Chondrocyte (in vitro differentiated cells): ENCODE data around the gene MBOAT2. TPM values are rescaled to one million over a fixed set of nuclear protein-coding genes. Genes with fewer than 3 reads are reported as not detected.
"Not testable (repeated sequence)": the region's sequence is repeated elsewhere in the genome, so short reads cannot be mapped to it uniquely, and the experiment has no call there.

Experiments used
- DNase-seq: peaks from one replicate; pipeline ENCODE4 v3.0.0; 2021; ENCODE audit warnings: mixed read lengths, low spot score
- H3K27ac Mint-ChIP-seq: one replicate; pipeline ENCODE4 v1.8.0; 2021; ENCODE audit warnings: mild to moderate bottlenecking, moderate library complexity, mixed read lengths; ENCODE audit not compliant: unreplicated experiment
- H3K27me3 Mint-ChIP-seq: 2 replicates; pipeline ENCODE4 v1.8.0; 2021; ENCODE audit warnings: low read depth, mixed read lengths
- H3K36me3 Mint-ChIP-seq: 2 replicates; pipeline ENCODE4 v1.8.0; 2021; ENCODE audit warnings: low read depth, mixed read lengths
- H3K4me1 Mint-ChIP-seq: 2 replicates; pipeline ENCODE4 v1.8.0; 2021; ENCODE audit warnings: low read depth, mild to moderate bottlenecking, mixed read lengths
- H3K4me3 Mint-ChIP-seq: one replicate; pipeline ENCODE4 v1.8.0; 2021; ENCODE audit warnings: mild to moderate bottlenecking, moderate library complexity, mixed read lengths; ENCODE audit not compliant: unreplicated experiment
- H3K9me3 Mint-ChIP-seq: 2 replicates; pipeline ENCODE4 v1.8.0; 2021; ENCODE audit warnings: low read depth, mixed read lengths
- total RNA-seq: library from RNA; stranded (reverse); gene quantifications from 3 replicates; pipeline ENCODE4 v1.2.1, GENCODE V29; 2021
- TF ChIP-seq, protein P1 (sequence below): fragments of 200-600 bp; sonication (generic); IDR thresholded peaks from 2 replicates; pipeline ENCODE4 v1.5.0; 2021; ENCODE audit warnings: antibody characterized with exemption, mild to moderate bottlenecking, moderate library complexity

The MBOAT2 gene
- total RNA-seq, 1 donor from 2014 or later, result 40.2 TPM

GRCh38 chr2:8934338-8934737, 69.1 kb downstream of the MBOAT2 start:
- H3K4me3 Mint-ChIP-seq, result no peak overlapping the region
- H3K27me3 Mint-ChIP-seq, result no peaks in the 10 kb centered on the region
- no peak overlapping the region for H3K27ac Mint-ChIP-seq
- peaks cover 19% of the 10 kb centered on the region for H3K36me3 Mint-ChIP-seq
- H3K9me3 Mint-ChIP-seq, result no peaks in the 10 kb centered on the region
- TF ChIP-seq, protein P1, sequence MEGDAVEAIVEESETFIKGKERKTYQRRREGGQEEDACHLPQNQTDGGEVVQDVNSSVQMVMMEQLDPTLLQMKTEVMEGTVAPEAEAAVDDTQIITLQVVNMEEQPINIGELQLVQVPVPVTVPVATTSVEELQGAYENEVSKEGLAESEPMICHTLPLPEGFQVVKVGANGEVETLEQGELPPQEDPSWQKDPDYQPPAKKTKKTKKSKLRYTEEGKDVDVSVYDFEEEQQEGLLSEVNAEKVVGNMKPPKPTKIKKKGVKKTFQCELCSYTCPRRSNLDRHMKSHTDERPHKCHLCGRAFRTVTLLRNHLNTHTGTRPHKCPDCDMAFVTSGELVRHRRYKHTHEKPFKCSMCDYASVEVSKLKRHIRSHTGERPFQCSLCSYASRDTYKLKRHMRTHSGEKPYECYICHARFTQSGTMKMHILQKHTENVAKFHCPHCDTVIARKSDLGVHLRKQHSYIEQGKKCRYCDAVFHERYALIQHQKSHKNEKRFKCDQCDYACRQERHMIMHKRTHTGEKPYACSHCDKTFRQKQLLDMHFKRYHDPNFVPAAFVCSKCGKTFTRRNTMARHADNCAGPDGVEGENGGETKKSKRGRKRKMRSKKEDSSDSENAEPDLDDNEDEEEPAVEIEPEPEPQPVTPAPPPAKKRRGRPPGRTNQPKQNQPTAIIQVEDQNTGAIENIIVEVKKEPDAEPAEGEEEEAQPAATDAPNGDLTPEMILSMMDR, result no peak
- no peak for DNase-seq
- H3K4me1 Mint-ChIP-seq, result no peaks in the 10 kb centered on the region

GRCh38 chr2:8932702-8933101, 70.8 kb downstream of the MBOAT2 start:
- no peaks in the 10 kb centered on the region for H3K9me3 Mint-ChIP-seq
- H3K36me3 Mint-ChIP-seq, result peaks cover 14% of the 10 kb centered on the region
- TF ChIP-seq, protein P1, result no peak
- H3K4me1 Mint-ChIP-seq, result no peaks in the 10 kb centered on the region
- H3K4me3 Mint-ChIP-seq, result no peak overlapping the region
- H3K27me3 Mint-ChIP-seq, result no peaks in the 10 kb centered on the region
- no peak for DNase-seq
- no peak overlapping the region for H3K27ac Mint-ChIP-seq

GRCh38 chr2:8930185-8930584, 73.3 kb downstream of the MBOAT2 start:
- H3K36me3 Mint-ChIP-seq, H3K4me1 Mint-ChIP-seq, H3K4me3 Mint-ChIP-seq: not testable (repeated sequence)

GRCh38 chr2:8929128-8929527, 74.4 kb downstream of the MBOAT2 start:
- Mint-ChIP-seq H3K9me3 (no peaks in the 10 kb centered on the region), H3K4me1 (no peaks in the 10 kb centered on the region), H3K4me3 (no peak overlapping the region), H3K36me3 (peaks cover 9% of the 10 kb centered on the region), H3K27me3 (no peaks in the 10 kb centered on the region), H3K27ac (no peak overlapping the region)
- TF ChIP-seq, protein P1, result no peak
- no peak for DNase-seq

More at GRCh38 chr2:8930185-8930584, 73.3 kb downstream of the MBOAT2 start:
- H3K9me3 Mint-ChIP-seq, H3K27me3 Mint-ChIP-seq, H3K27ac Mint-ChIP-seq, DNase-seq: not testable (repeated sequence)

DNA sequence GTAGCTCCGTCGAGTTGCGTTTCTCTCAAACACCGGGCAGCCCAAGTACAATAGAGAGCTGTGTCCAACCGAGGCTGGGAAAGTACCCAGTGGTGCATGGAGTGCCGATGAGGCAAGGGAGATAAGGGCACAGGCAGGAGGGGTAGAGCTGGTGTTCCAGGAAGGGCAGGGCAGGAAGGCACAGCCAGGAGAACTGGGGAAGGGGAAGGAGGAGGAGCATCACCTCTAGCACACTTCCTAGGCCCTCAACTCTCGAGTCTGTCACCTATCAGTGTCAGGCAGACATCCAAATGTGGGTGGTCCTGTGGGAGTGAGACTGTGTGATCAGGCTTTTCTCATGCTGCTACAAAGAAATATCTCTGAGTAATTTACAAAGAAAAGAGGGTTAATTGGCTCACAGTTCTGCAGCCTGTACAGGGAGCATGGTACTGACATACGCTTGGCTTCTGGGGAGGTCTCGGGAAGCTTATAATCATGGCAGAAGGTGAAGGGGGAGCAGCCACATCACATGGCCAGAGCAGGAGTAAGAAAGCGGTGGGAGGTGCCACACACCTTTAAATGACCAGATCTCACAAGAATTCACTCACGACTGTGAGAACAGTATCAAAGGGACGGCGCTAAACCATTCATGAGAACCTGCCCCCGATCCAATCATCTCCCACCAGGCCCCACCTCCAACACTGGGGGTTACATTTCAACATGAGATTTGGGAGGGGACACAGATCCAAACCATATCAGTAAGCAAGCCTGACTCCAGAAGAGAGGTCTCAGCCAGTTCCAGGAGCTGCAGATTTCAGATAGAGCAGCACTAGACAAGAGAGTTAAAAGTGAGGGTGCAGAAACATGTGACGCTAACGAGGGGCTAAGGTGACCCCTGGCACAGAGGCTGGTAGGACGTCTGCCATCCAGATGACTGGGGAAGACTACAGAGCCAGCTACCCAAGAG, 75.7 kb downstream of the MBOAT2 start:
- Mint-ChIP-seq H3K9me3 (no peaks in the 10 kb centered on the region), H3K36me3 (peaks cover 9% of the 10 kb centered on the region), H3K27me3 (no peaks in the 10 kb centered on the region), H3K4me1 (no peaks in the 10 kb centered on the region), H3K27ac (no peak overlapping the region), H3K4me3 (no peak overlapping the region)
- DNase-seq, result no peak
- TF ChIP-seq, protein P1, result no peak

DNA sequence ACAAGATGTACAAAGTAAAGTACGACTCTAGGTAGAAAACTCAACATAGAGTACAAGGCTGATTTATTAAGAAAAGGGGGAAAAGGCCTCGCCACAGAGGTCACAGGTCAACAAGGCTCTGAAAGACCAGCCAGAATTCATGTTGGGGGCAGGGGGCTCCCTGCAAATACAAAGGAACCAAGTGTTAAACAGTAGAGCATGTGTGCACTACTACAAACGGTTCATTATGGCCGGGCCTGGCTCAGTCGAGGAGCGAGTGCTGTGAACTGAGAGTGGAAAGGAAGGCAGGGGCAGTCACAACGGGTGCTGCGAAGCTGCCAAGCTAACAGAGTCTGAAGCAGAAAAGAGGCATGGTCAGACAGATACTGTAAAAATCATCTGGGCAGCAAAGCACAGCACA, 77.1 kb downstream of the MBOAT2 start:
- Mint-ChIP-seq H3K9me3 (no peaks in the 10 kb centered on the region), H3K36me3 (peaks cover 7% of the 10 kb centered on the region), H3K27ac (no peak overlapping the region), H3K4me1 (peaks cover 3% of the 10 kb centered on the region), H3K27me3 (no peaks in the 10 kb centered on the region), H3K4me3 (no peak overlapping the region)
- no peak for DNase-seq
- TF ChIP-seq, protein P1, result no peak
